ENCODE results near the gene FAM53A.

The FAM53A gene

GRCh38 chr4:1639299-1639868 is 44.7 kb downstream of the FAM53A start:
- DNase-seq (ENCODE audit: low read depth in 3 of 3) = no peak

GRCh38 chr4:1638873-1639272 is 45.2 kb downstream of the FAM53A start:
- DNase-seq (ENCODE audit: low read depth in 3 of 3) = no peak

DNA sequence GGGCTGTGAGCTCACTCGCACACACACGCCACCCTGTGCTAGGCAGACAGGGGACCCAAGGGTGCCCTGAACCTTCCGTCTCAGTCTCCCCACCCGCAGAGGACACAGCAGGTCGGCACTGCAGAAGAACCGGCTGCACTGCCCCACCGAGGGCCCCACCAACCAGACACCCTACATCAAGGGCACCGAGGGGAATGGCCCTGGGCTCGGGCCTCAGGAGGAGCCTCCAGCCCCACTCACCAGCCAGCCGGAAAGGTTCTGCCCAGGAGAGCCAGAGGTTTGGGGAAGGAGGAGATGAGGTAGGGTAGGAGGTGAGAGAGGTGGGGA is 45.9 kb downstream of the FAM53A start:
- no peak for DNase-seq (ENCODE audit: low read depth in 3 of 3)

- DNase-seq (ENCODE audit: low read depth in 3 of 3) = no peak
Measured at GRCh38 chr4:1637580-1638271, 46.4 kb downstream of the FAM53A start.

- DNase-seq (ENCODE audit: low read depth in 3 of 3) = no peak
Measured at GRCh38 chr4:1636490-1637211, 47.5 kb downstream of the FAM53A start.

DNA sequence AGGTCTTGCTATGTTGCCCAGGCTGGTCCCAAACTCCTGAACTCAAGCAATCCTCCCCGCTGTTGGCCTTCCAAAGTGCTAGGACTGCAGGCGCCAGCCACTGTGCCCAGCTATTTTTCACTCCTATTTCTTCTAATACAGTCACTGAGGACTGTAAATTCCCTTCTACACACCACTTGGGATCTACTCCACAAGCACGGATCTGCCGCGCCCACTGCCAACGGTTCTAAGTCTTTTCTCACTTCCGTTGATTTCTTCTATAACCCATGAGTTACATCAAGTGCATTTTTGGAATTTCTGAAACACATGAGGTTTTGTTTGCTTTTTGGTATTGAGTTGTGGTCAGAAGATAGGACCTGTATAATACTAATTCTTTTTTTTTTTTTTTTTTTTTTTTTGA is 48.6 kb downstream of the FAM53A start:
- DNase-seq (ENCODE audit: low read depth in 3 of 3) = no peak

- no peak for DNase-seq (ENCODE audit: low read depth in 3 of 3)
Measured at GRCh38 chr4:1633993-1634392, 50.1 kb downstream of the FAM53A start.

- DNase-seq (ENCODE audit: low read depth in 3 of 3) = no peak
Measured at GRCh38 chr4:1632109-1633104, 51.7 kb downstream of the FAM53A start.

DNA sequence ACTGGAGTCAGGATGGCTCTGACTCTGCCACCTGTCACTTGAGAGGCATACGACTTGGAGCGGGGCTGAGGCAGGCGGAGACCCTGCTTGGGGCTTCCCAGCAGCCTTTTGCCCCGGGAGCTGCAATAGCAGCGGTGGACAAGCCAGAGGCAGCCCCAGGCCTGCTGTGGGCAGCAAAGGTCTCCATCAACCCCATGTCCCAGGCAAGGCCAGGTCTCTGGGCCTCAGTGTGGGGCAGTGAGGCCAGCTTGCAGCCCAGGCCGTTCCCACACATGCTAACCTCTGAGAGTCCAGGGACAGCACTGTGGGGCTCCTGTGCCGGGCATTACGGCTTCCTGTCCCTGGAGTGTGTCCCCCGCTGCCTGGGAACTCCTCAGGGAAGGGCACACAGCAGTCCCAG is 53.0 kb downstream of the FAM53A start:
- no peak for DNase-seq (ENCODE audit: low read depth in 3 of 3)

DNA sequence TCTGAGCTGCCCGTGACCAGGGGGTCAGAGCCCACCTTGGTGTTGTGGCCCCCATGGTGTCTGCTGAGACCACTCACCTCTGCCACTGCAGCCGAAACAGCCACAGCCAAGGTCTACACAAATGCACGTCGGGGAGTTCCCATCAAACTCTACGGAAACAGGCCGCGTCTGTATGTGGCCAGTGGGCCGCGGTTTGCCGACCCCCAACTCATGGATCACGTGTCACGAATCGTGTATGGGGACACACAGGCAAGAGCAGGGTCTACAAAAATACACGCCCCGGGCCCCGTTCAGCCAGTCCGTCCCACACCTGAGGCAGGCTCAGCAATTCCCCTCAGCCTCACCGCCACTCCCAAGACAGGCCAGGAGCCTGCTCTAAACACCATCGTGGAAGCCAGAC is 53.8 kb downstream of the FAM53A start:
- no peak for DNase-seq (ENCODE audit: low read depth in 3 of 3)

DNA sequence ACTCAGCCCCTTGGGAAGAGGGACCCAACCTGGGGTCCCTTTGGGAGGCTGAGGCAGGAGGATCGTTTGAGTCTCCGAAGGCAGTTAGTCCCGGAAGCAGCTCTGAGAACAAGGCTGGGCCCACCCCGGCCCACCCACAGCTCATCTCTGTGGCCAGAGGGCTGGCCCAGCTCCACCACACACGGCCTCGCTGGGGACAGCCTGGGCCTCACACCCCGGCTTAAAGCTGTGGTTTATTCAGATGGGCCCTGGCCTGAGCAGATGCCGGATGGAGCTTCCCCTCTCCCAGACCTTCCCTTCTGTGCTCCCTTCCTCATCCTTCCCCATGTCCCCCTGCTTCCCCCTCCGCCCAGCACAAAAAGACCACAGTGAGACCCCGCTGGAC is 54.4 kb downstream of the FAM53A start:
- no peak for DNase-seq (ENCODE audit: low read depth in 3 of 3)

DNA sequence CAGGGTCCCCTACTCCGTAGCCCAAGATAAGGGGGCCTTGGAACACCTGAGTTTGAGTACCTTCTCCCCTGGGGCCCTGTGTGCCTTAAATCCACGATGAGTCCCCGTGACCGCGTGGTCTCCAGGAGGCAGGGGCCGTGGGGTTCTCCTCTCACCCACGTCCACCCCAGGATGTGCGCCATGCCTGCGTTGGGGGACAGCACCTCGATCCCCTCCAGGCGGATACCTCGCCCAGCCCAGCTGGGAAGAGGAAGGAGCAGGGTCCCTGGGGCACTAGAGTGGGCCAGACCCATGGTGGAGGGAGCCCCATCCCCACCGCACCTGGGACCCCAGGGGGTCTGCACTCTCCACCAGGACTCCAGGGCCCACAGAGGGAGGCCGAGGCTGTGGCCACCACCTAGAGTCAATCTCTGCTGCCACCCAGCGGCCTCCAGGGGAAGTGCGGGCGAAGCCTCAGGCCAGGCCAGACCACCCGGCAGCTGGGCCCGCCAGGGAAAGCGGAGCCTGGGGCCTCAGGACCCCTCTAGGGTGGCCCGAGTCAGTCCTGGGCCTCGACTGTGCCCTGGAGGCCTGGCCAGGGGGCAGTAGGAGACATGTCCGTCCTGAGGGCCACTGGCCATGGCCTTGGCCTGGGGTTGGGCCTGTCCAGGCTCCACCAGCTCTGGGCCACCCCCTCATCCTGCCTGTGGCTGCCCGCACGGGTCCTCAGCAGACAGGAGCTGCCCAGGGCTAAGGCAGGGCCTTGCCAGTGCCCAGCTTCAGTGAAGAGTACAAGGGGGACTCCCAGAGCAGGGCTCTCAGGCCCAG is 55.0 kb downstream of the FAM53A start:
- DNase-seq (ENCODE audit: low read depth in 3 of 3) = peak; percentile 20 to 55 (median 54)

GRCh38 chr4:1627417-1628313 is 56.4 kb downstream of the FAM53A start:
- DNase-seq (ENCODE audit: low read depth in 3 of 3) = no peak

DNA sequence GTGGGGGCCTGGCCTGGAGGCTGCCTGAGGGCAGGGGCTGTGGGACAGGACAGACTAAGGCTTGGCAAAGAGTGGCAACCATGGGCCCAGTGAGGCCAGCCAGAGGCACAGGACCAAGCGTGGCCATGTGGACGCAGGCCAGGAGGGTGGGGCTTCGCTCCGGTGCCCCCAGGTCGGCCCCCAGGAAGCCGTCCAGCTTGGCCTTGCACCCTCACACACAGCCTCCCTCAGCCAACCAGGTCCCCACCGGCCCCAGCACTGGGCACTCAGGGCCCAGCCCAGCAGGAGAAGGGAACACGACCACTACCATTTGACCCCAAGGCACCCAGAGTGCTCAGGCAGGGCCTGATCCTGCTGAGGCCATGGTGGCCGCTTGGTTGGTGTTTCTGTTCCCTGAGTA is 57.2 kb downstream of the FAM53A start:
- no peak for DNase-seq (ENCODE audit: low read depth in 3 of 3)

GRCh38 chr4:1626151-1626550 is 58.0 kb downstream of the FAM53A start:
- DNase-seq (ENCODE audit: low read depth in 3 of 3) = no peak

GRCh38 chr4:1625600-1626138 is 58.4 kb downstream of the FAM53A start:
- DNase-seq (ENCODE audit: low read depth in 3 of 3) = no peak

- DNase-seq (ENCODE audit: low read depth in 3 of 3) = no peak
Measured at GRCh38 chr4:1624519-1624910, 59.6 kb downstream of the FAM53A start.

GRCh38 chr4:1623821-1624518 is 60.1 kb downstream of the FAM53A start:
- no peak for DNase-seq (ENCODE audit: low read depth in 3 of 3)

- no peak for DNase-seq (ENCODE audit: low read depth in 3 of 3)
Measured at GRCh38 chr4:1623400-1623799, 60.7 kb downstream of the FAM53A start.
